ENCODE results near the gene ARAP1.

GRCh38 chr11:72665911-72666472, 86.2 kb downstream of the ARAP1 start:
- TF ChIP-seq, protein P1, sequence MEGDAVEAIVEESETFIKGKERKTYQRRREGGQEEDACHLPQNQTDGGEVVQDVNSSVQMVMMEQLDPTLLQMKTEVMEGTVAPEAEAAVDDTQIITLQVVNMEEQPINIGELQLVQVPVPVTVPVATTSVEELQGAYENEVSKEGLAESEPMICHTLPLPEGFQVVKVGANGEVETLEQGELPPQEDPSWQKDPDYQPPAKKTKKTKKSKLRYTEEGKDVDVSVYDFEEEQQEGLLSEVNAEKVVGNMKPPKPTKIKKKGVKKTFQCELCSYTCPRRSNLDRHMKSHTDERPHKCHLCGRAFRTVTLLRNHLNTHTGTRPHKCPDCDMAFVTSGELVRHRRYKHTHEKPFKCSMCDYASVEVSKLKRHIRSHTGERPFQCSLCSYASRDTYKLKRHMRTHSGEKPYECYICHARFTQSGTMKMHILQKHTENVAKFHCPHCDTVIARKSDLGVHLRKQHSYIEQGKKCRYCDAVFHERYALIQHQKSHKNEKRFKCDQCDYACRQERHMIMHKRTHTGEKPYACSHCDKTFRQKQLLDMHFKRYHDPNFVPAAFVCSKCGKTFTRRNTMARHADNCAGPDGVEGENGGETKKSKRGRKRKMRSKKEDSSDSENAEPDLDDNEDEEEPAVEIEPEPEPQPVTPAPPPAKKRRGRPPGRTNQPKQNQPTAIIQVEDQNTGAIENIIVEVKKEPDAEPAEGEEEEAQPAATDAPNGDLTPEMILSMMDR (IDR thresholded peaks at IDR 0.05 in 4 of 5, conservative IDR thresholded peaks at IDR 0.05 in 1 of 5): no peak
- no peak for TF ChIP-seq POLR2A (IDR thresholded peaks at IDR 0.05)

All from gastrocnemius medialis (tissue), 4 donors.